ENCODE measurements around the gene SPACA9.

The SPACA9 gene

GRCh38 chr9:132901858-132902831 is 23.4 kb downstream of the SPACA9 start:
- no peak overlapping the region for H3K4me3 ChIP-seq (ENCODE audit: low read depth, low read length)
- peak; percentile 82 for DNase-seq (ENCODE audit: low read depth)
- peak; percentile 85 for TF ChIP-seq CTCF (IDR thresholded peaks at IDR 0.05; ENCODE audit: insufficient read depth, low read depth, low read length, missing control alignments)

GRCh38 chr9:132903574-132904492 is 25.1 kb downstream of the SPACA9 start:
- TF ChIP-seq CTCF (IDR thresholded peaks at IDR 0.05; ENCODE audit: insufficient read depth, low read depth, low read length, missing control alignments), result no peak
- H3K4me3 ChIP-seq (ENCODE audit: low read depth, low read length), result no peak overlapping the region
- no peak for DNase-seq (ENCODE audit: low read depth)

- no peak overlapping the region for H3K4me3 ChIP-seq (ENCODE audit: low read depth, low read length)
- TF ChIP-seq CTCF (IDR thresholded peaks at IDR 0.05; ENCODE audit: insufficient read depth, low read depth, low read length, missing control alignments), result no peak
- no peak for DNase-seq (ENCODE audit: low read depth)
Observed at GRCh38 chr9:132905726-132906125, 27.0 kb downstream of the SPACA9 start.

GRCh38 chr9:132908635-132909034 is 29.9 kb downstream of the SPACA9 start:
- no peak overlapping the region for H3K4me3 ChIP-seq (ENCODE audit: low read depth, low read length)
- TF ChIP-seq CTCF (IDR thresholded peaks at IDR 0.05; ENCODE audit: insufficient read depth, low read depth, low read length, missing control alignments), result no peak
- no peak for DNase-seq (ENCODE audit: low read depth)

GRCh38 chr9:132909311-132909710 is 30.6 kb downstream of the SPACA9 start:
- no peak for DNase-seq (ENCODE audit: low read depth)
- H3K4me3 ChIP-seq (ENCODE audit: low read depth, low read length), result no peak overlapping the region
- no peak for TF ChIP-seq CTCF (IDR thresholded peaks at IDR 0.05; ENCODE audit: insufficient read depth, low read depth, low read length, missing control alignments)

GRCh38 chr9:132910376-132910775 is 31.7 kb downstream of the SPACA9 start:
- H3K4me3 ChIP-seq (ENCODE audit: low read depth, low read length), result no peak overlapping the region
- DNase-seq (ENCODE audit: low read depth), result no peak
- no peak for TF ChIP-seq CTCF (IDR thresholded peaks at IDR 0.05; ENCODE audit: insufficient read depth, low read depth, low read length, missing control alignments)
